Measurements from ENCODE around the gene CD163.
"Not testable (repeated sequence)": the region's sequence is repeated elsewhere in the genome, so short reads cannot be mapped to it uniquely, and the experiment has no call there.

The CD163 gene

DNA sequence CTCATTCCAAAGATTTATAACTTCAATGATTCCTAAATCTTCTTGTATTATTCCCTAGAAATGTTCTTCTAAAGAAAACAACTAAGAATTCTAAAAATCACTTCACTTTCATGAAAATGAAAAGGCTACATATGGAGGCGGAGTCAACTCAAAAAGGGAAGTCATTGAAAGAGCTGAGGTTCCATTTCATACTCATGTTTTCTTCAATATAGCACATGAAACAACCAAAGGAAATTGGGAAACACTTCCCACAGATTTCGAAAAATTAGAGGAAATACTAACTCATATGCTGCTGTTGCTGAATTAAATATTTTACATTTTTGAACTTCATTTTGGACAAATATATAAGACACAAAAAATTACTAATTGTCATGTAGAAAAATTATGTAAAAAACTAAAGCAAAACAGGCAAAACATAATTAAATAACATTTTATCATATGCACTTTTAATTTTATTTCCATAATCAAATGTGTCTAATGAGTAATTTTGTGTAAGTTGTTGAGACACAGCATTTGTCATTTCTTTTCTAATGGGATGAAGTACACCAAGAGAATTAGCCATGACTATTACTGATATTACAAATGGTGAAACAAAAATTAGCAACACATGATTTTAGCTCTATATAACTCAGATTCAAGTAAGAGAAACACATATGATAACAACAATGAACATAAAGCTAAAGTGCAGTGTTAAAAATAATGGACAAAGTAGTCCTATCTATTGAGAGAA lies at the start of gene CD163:
CD163 (minus strand) TSS at position 92 of the 730 bp plus-strand sequence; CDS start at position 5, 87 bp downstream.
- TF ChIP-seq, protein P1, sequence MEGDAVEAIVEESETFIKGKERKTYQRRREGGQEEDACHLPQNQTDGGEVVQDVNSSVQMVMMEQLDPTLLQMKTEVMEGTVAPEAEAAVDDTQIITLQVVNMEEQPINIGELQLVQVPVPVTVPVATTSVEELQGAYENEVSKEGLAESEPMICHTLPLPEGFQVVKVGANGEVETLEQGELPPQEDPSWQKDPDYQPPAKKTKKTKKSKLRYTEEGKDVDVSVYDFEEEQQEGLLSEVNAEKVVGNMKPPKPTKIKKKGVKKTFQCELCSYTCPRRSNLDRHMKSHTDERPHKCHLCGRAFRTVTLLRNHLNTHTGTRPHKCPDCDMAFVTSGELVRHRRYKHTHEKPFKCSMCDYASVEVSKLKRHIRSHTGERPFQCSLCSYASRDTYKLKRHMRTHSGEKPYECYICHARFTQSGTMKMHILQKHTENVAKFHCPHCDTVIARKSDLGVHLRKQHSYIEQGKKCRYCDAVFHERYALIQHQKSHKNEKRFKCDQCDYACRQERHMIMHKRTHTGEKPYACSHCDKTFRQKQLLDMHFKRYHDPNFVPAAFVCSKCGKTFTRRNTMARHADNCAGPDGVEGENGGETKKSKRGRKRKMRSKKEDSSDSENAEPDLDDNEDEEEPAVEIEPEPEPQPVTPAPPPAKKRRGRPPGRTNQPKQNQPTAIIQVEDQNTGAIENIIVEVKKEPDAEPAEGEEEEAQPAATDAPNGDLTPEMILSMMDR (IDR thresholded peaks at IDR 0.05; ENCODE audit: extremely low read depth, missing control alignments), result no peak
- DNase-seq (ENCODE audit: low spot score), result no peak

- DNase-seq (ENCODE audit: low spot score), result no peak
- TF ChIP-seq, protein P1 (IDR thresholded peaks at IDR 0.05; ENCODE audit: extremely low read depth, missing control alignments), result no peak
Observed at GRCh38 chr12:7542813-7543212, 39.2 kb upstream of the CD163 start.

DNA sequence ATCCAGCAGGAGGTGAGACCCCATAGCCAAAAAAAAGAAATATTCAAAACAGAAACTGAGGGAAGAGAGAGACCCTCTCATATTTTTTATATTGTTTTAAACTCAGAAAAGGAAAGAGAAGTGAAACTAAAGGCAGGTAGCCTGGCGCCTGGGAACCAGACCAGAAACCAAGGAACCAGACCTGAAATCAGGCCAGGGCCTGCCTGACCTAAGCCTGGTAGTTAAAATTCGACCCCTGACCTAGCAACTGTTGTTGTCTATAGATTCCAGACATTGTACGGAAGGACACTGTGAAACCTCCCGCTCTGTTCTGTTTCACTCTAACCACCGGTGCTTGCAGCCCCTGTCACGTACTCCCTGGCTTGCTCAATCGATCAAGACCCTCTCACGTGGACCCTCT lies 38.5 kb upstream of the CD163 start:
- TF ChIP-seq, protein P1 (IDR thresholded peaks at IDR 0.05; ENCODE audit: extremely low read depth, missing control alignments), result no peak
- no peak for DNase-seq (ENCODE audit: low spot score)

GRCh38 chr12:7514416-7514815 lies 10.8 kb upstream of the CD163 start:
- TF ChIP-seq, protein P1 (IDR thresholded peaks at IDR 0.05; ENCODE audit: extremely low read depth, missing control alignments), result no peak
- DNase-seq (ENCODE audit: low spot score), result no peak

GRCh38 chr12:7512553-7512952 lies 9.0 kb upstream of the CD163 start:
- no peak for DNase-seq (ENCODE audit: low spot score)
- TF ChIP-seq, protein P1 (IDR thresholded peaks at IDR 0.05; ENCODE audit: extremely low read depth, missing control alignments), result no peak

DNA sequence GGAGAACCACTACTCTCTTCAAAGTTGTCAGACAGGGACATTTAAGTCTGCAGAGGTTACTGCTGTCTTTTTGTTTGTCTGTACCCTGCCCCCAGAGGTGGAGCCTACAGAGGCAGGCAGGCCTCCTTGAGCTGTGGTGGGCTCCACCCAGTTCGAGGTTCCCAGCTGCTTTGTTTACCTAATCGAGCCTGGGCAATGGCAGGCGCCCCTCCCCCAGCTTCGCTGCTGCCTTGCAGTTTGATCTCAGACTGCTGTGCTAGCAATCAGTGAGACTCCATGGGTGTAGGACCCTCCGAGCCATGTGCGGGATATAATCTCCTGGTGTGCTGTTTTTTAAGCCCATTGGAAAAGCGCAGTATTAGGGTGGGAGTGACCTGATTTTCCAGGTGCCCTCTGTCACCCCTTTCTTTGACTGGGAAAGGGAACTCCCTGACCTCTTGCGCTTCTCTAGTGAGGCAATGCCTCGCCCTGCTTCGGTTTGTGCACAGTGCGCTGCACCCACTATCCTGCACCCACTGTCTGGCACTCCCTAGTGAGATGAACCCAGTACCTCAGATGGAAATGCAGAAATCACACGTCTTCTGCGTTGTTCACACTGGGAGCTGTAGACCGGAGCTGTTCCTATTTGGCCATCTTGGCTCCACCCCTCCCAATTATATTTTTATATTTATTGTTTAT lies 6.4 kb upstream of the CD163 start:
- not testable (repeated sequence) for DNase-seq (ENCODE audit: low spot score)

GRCh38 chr12:7502612-7503011 lies 965 bp downstream of the CD163 start:
- DNase-seq (ENCODE audit: low spot score), result no peak
- TF ChIP-seq, protein P1 (IDR thresholded peaks at IDR 0.05; ENCODE audit: extremely low read depth, missing control alignments), result no peak

All from GM20000 (cell line).